NCI-H2029 (cell line): ENCODE results near the gene PSG11.
"Not testable (repeated sequence)": the region's sequence is repeated elsewhere in the genome, so short reads cannot be mapped to it uniquely, and the experiment has no call there.

ENCODE experiments used
- DNase-seq: peaks from one replicate; lab custom pipeline; 2025; lab: John Stamatoyannopoulos, UW

The PSG11 gene

DNA sequence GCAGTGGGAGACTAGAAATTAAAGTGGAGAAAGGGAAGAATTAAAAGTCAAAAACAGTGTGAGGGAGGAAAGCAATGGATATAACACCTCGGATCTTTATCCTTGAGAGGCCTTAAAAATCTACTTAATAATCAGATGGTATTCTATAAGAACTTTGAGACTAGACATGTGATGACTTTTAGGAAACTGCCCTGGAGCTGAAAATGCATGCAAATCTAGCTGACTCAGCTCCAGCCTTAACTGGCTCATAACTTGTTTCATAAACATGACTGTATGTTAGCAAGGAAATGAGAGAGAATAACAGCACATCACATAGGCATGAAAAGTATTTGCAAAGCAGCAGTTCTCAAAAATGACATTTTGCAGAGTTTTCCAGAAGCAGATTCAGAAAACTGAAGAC lies 38.1 kb downstream of the PSG11 start:
- not testable (repeated sequence) for DNase-seq

DNA sequence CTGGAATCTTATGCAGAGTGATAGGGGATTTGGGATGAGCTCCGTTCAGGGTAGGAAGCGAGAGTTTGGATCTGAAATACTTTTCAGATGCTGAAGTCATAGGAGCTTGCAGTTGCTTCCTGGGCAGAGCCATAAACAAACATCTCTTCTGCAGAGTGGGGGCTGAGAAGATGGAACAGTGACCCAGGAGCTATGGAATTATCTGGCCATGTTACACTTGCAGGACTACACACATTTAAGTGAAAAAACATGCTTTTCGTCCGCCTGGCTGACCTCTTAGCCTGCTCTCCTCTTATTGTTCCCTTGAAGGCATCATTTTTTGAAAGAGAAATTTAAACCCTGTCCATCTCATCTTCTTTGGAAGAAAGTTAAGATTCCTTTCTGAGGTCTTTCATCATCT lies 40.7 kb downstream of the PSG11 start:
- DNase-seq = no peak

DNA sequence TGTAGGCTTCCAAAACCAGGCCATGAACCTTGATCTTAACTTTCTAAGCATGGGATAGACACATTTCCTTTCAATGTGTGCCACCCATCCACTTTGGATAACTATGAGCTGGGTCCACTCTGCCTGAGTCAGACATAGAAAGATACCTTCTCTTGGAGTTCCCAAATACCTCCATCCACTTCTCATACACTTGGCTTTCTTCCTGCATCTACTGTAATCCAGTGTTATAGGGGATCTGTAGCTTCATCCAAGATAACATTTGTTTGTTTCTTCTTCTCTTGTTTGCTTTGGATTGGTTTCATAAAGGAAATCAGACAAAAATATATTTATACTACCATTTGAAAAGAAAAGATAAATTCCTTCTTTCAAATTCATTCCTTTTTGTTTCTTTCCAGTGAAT lies 44.2 kb downstream of the PSG11 start:
- DNase-seq = not testable (repeated sequence)

DNA sequence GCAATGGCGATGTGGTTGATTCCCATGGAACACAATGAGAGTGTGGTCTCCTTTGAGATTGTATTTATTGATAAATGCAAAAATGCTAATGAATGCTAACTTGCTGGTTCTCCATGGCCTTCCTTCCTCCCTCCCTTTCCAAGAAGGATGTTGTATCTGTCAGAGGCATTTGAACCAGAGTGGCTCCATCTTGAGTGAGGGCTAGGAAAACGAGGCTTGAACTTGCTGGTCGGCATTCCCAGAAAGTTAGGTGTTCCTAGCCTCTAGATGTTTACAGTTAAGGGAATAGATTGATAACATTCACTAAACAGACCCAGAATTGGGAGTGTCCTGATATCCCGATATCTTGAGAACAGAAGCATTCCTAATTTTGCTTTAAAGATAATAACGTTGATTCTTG lies 54.8 kb downstream of the PSG11 start:
- not testable (repeated sequence) for DNase-seq

DNA sequence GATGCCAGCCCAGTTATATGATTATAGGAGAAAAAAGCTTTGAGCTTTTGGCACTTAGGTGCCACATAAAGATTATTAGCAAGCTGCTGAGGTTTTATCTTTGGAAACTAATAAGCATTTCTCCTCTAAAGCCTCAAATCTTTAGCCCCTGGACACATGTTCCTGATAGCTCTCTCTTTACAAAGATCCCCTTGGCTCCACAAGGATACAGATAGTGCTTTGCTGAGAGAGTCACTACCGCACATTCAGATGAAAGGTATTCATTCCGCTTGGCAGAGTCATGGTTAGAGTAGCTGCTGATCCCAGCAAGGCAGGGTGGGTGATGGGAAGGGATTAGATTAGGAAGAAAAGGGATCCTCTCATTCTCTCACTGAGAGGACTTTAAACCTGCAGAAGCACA lies 61.1 kb downstream of the PSG11 start:
- no peak for DNase-seq

DNA sequence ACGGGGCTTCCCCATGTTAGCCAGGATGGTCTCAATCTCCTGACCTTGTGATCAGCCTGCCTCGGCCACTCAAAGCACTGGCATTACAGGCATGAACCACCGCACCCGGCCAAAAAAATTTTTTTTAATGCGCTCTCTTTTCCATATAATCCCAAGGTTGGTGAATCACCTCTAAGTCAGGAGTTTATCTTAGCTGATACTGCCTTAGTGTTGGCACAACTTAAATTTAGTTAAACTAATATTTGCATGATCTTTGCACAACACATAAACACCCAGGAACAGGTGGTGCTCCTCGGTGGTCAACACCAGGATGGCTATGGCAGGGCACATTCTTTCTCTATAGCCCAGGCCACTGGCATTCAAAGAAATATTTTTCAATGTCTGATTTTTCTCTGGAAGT lies 65.2 kb downstream of the PSG11 start:
- no peak for DNase-seq
